Fibroblast of skin of right biceps (primary cell): ENCODE results near the gene FAM9C.
A peak's percentile ranks its signal among the peaks of the same experiment; 100 is the strongest.
"Not testable (repeated sequence)": the region's sequence is repeated elsewhere in the genome, so short reads cannot be mapped to it uniquely, and the experiment has no call there.

Source experiments
- DNase-seq: peaks from one replicate; pipeline ENCODE4 v3.0.0-alpha.2; 2013

Gene FAM9C

DNA sequence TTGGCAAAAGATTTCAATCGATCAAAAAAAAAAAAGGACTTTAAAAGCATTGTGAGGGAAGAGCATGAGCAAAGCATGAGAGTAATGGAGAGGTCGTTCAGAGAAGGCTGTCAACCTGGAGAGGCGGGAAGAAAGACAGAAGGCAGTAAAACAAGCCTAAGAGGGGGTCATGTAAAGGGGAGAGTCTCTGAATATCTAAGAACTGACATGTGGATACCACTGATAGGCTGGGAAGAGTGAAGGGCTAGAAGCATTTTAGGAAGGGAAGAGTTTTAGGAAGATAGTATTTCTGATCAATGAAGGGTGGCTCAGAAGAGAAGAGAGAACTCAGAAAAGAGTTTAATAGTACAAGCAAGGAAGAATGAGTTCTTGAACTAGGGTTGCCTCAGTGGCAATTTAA lies 7.5 kb downstream of the FAM9C start:
- no peak for DNase-seq

DNA sequence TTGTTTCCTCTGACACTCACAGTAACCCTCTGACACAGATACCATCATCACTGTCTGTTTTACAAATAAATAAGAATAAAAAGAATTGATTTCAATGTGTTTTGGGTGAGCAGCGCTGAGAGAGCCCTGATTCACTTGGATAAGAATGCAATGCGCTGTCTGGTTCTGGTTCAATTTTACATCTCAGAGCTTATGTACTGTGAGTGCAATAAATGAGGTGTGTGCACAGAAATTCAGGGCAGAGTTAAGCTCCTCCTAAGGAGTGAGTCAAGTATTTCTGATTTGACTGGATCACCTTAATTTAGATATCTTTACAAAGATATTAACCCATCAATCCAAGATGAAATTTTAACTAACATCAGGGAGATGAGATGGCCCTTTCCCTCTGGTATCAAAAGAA lies 11.2 kb downstream of the FAM9C start:
- peak; percentile 50 for DNase-seq

DNA sequence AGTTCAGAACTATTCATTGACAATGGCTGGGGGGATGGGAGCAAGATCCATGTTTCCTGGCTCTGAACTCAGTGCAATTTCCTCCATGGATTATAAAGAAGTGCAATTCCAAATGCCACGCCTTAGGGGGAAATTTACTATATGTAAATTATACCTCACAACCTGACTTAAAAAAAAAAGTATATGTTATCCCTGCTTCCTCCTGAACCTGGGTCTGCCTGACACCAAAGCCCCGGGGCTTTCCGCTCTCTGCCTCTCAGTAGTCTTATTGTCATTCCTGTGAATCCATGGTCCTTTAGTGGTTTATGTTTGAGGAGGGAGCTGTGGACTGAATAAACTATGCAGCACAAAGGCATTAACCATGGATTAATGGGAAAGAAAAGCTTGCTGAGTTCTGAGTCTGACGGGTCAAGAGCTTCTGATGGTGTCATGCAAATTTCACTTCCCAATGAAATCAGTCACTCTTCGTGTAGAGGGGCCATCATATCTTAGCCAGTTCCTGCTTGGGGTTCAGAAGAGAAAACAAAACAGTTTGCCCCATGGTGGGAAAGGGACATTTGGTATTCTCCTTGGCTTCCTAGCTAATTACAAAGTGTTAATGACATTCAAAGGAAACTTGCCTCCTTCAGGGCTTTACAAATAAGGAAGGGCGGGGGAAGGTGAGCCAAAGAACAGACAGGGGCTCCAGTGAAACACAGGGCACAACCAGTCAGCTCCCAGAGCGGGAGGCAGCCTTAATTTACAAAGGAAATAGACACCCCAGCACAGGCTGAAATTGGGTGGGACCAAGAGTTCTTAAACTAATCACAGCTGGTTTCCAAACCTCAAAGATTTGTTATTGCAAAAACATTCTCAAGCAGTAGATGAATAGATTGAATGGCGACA lies 14.3 kb downstream of the FAM9C start:
- DNase-seq: peak; percentile 72

DNA sequence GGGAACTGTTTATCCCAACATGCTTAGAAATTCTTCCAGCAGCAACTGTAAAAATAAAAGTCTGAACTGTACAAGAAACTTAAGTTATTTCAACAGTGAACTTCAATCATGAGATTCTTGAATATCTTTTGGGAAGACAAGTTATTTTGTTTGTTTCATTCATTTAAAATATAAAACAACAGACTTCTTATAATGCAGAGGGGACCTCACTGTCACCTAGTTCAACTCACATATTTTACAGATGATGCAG lies 14.9 kb downstream of the FAM9C start:
- no peak for DNase-seq

DNA sequence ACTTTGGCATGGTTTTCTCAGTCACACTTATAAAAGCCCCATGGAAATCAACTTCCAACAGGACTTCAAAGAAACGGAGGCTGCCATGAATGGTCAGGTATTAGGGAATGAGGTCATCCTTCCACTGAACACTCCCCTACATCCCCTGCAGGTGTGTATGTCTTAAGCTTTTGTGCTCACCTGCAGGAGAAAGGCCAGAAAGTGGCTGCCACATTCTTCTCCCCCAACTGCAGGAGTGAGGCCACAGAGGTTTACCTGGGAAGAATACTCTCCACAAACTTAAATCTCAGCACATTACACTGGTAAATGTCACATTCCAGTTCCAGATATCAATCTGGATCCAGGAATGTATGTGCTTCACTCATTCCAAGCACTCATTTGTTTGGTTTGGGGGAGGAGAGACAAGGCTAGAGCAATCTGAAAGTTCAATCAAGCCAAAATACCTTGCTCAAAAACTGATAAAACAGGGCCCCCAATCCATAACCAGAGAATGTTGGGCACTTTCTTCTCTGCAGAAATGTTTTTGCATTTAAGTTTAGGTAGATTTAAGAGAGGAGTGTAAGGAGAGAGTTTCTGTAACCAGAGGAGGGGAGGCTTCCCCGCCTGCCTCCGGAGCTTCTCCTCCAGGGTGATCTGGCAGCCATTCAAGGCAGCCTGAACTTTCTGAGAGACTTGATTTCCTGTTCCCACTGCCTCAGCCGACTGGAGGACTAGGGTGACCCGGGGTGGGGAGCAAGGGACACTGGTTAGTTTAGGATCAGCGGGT lies 15.4 kb downstream of the FAM9C start:
- DNase-seq: peak; percentile 81

DNA sequence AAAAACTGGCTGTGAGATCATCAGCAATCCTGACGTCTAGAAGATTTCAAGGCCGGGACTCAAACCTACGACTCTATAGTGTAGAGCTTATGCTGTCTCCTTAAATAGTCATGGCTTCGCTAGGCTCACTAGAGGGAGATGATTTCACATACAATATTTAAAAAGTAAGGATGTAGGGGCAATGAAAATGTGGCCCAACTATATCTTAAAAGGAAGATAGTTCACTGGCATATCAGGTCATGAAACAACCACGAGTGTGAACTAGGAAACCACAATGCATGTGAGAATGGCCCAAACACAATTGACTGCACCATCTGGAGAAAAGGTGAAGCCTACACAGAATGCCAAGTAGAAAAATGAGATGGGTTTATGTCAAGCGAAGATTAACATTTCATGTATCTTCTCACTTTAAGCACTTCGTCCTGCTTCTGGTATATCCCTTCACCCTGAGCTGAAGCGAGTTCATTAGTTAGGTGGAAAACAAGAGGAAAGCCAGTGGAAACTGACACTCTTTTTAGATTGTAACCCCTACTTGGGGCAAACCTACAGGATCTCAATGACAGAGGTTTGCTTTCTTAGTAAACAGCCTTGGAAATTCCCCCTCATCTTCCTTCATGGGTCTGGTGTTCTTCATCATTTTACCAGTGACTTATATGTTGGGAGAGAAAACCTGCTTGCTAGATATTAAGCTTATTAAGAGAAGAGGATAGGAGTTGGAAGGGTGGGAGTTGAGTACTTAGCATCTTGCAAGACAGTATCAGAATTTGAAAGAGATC lies 17.4 kb downstream of the FAM9C start:
- DNase-seq: no peak

DNA sequence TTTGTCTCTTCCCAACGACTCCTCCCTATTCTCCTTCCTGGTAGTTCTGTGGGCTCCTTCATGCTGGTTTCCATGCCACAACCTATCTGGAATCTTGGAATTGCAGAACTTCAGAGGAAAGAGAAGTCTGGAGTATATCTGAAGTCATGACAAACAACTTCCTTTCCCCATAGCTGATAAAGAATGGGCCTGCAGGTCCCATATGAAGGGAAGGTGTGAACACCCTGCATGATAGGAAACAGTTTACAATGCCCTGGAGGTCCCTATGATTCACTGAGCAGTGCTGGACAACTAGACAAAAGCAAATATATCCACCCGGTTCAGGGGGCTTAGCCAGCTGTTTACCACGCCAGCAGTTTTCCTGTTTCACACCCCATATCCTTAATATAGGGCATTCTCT lies 19.4 kb downstream of the FAM9C start:
- no peak for DNase-seq

DNA sequence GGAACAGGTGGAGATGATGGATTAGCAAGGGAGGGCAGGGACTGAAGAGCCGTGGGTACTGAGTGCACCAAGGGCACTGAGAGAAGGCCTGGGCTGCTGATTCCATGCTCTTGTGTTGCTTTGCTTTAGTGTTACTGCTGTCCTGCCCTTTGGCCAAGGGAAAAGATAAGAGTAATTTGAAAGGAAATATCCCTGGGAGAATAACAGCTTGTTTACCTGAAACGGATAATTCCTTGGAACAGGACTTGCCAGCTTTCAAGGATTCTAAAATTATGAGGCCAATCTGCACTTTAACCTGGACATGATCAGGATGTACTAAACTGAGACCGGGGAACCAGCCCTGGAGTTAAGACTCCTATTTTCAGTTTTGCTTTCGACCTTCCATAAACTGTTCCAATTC lies 20.4 kb downstream of the FAM9C start:
- DNase-seq: no peak

DNA sequence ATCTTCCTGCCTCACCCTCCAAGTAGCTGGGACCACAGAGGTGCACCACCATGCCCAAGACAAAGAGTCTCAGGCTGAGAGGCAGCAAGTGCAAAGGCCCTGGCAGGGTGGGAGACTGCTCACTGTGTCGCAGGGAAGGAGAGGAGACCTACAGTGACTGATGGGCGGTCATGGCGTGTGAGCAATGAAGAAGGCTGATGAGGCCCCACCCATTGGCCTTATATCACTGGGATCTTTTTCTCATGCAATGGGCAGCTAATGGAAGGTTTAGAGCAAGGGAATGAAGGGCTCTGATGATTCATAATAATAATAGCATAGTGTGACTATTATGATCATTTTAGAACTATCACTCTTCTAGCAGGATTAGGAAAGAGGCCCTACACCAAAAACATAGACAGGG lies 20.9 kb downstream of the FAM9C start:
- no peak for DNase-seq

DNA sequence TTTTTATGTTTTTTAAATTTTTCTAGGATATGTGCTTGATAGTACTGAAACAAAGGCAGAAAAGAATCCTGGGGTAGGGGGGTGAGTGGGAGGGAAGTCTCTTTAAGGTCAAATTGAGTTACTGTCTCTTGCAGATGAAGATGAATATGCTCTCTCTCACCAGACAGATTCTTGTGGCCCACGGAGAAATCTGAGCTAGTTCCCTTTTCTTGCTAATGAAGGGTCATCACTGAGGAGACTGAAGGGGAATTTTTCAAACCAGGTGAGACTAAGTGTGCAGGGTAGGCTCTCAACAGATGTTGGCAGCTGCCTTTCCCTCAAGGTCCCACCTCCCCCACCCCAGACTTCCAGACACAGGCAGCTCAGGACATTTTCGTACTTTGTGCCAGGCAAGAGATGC lies 21.5 kb downstream of the FAM9C start:
- DNase-seq: peak; percentile 43

DNA sequence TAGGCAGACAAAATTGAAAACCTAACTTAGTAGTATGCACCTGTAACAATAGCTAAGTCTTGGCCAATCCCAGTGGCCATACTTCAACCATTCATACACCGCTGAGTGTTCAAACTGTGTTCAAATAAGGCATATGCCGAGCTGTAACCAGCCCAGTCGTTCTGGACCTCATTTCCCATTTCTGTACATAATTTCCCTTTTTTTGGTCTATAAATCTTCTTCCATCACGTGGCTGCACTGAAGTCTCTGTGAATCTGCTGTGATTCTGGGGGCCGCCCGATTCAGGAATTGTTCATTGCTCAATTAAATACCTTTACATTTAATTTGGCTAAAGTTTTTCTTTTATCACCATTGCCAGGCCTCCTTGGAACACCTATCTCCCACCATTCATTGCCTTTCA lies 27.7 kb downstream of the FAM9C start:
- DNase-seq: not testable (repeated sequence)

DNA sequence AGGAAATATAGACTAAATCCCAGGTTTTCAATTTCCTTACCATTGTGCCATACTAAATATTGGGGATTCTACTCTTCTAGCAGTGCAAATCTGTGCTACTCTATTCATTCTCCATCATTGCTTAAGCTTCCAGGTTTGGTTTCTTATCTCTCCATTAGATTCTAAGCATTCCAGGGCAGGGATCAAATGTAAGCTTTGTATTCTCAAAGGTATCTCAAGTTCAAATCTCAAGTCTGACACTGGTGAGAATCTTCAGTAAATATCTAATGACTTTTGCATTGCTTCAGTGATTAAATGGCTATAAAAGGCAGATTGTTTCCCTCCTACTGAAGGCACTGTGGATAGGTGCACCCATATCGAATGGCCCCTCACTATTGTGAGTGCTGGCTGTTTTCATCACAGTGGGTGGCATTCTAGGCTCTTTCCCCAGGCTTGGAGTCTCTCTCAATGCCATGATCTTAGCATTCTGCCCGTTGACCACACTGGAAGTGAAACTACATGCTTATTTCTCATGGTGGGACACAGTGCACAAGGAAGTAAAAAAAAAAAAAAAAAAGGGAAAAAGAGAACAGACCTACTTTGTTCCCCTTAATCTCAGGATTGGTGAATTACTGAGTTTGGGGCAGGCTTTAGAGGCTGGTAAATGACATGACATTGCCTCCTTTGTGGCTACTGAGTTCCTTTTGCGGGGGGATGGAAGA lies 28.7 kb downstream of the FAM9C start:
- no peak for DNase-seq

DNA sequence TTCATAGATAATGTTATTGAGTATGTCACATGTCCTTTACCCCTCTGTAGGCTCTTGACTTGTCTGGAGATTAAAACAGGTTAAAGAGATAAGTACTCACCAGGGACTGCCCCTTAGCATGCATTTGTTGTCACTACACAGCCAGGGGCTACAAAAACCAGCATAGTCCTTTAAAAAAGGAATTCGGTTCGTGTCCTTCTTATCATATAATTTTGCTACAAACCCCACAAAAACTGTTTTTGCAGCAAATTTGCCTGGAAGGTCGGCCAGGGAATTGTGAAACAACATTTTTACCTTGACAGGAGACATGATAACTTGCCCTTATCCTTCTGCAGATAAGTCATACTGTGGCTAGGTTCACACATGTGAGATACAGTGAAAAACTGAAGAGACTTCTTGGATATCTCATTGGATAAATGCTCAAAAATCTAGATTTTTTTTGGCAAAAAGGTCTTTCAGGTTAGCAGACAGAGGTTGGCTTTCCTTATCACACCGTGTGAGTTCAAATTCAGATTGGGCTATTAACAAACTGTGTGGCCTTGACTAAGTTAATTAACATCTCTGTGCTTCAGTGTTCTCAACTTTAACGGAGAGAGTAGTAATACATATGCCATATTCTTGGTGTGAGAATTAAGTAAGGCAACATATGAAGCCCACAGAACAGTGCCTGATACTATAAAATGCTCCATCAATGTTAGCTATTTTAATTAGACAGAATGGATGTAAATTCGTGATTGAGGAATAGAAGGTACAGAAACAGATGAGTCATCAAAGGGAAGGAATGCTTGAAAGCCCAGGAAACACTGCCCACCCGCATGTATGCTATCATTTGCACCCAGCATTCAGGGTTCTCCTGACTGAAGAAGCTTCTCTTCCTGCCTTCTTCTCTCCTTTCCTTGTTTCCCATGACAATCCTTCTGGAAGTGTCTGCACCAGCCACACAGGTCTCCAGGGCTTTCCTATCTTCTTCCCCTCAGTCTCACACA lies 30.0 kb downstream of the FAM9C start:
- peak; percentile 52 for DNase-seq

DNA sequence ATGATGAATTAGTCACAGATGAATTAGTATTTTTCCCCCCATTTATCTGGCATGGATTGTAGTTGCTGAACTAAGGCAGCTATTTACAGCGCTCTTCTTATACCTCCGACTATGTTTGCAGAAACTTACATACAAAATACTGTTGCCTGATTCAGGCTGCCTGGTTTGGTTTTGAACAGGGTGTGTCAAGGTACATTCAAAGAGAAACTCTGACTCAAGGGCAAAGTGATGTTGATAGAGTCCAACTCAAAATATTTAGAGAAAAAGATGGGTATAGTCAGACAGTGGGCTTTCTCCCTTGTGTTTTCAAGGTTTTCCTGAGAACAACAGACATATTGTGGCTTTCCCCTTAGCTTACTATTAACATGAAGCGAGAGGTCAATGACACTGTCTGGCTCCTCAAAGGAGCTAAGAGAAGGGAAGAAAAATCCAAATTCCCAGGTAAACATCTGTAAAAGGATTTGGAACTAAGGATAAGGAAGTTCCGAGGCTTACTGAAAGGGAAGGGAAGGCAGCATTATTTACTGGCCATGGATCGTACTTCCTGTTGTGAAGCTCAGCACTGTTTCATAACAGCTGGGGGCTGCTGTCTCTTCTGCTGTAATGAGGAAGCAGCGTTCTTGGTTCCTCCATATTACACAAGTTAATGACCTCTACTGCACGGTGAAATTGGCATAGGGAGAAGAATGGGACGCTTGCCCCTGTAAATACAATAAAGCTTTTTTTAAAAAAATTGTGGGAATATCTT lies 30.9 kb downstream of the FAM9C start:
- no peak for DNase-seq

DNA sequence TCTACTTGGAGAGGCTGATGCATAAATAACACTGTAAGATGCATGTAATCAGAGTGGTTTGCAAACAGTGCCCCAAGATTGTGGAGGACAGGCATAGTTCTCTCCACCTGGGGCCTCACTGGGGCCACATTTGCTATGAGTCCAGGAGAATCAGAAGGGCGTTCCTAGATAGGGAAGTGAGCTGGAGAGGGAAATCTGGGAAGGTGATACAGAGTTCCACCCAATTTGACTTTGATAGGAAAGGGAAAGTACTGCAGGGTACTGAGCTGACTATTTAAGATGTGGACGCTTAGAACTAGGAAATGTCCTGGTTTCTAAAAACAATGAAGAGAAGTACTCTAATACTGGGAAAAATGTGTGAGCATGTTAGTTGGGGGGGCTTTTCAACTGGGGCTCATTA lies 33.9 kb downstream of the FAM9C start:
- no peak for DNase-seq

DNA sequence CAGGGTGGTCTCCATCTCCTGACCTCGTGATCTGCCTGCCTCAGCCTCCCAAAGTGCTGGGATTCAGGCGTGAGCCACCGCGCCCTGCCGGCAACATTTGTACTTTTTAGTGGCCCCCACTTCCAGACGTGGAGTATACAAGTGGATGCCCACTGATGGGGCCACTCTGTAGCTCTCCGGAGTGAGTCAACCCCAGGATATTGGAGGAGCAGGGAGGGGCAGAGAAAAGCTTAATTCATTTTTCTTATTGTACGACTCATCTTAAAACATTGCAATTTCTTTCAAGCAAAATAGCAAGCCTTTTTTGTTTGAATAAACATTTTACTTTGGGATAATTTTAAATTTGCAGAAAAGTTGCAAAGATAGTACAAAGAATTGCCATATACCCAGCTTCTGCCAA lies 34.6 kb downstream of the FAM9C start:
- peak; percentile 53 for DNase-seq

DNA sequence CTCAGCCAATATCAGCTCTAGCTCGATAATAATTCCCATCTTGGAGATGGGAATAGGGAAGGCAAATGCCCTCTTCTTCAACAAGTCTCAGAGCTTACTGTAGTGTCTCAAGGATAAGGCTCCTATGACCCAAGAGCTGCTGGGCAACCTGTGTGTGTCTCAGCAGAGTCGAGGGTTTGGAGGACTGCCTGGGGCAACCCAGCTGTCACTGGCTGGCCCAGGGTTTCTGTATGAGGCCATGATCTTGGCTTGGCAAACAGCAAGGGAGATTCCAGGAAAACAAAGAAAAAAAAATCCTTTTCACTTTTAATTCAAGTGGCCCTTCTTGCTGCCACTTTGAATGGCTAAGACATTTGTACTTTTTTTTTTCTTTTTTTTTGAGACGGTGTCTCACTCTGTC lies 35.1 kb downstream of the FAM9C start:
- no peak for DNase-seq

DNA sequence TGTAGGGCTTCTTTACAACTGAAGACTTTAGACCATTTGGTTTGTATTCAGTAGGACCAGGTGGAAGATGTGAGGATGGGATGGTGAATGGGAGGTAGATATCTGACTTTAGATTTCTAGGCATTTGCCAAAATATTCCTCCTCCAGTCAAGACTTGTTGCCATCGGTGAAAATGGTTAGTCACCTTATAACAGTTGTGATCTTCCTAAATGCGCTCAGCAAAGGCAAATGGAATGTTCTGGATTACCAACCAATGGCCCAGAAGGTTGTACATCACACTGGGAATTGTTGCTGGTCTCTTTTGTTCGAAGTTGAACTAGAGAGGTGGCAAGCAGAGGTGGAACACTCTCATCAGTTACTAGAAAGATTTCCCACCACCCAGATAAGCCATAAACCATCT lies 35.6 kb downstream of the FAM9C start:
- no peak for DNase-seq

DNA sequence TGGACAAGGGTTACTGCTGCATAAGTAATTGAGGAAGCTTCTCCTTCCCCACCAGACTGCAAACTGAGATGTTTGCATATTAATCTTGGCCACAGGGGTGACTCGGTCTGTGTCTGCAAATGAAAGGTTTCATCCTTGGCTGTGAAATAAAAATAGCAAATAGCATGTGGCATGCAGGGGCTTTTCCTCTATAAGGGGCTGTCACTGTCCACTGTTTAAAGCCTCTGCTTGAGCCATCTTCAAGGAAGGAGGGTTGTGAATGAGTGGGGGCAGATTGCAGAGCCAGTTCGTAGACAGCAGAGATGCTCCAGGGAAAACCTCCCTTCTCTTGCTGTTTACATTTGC lies 36.3 kb downstream of the FAM9C start:
- DNase-seq: no peak

DNA sequence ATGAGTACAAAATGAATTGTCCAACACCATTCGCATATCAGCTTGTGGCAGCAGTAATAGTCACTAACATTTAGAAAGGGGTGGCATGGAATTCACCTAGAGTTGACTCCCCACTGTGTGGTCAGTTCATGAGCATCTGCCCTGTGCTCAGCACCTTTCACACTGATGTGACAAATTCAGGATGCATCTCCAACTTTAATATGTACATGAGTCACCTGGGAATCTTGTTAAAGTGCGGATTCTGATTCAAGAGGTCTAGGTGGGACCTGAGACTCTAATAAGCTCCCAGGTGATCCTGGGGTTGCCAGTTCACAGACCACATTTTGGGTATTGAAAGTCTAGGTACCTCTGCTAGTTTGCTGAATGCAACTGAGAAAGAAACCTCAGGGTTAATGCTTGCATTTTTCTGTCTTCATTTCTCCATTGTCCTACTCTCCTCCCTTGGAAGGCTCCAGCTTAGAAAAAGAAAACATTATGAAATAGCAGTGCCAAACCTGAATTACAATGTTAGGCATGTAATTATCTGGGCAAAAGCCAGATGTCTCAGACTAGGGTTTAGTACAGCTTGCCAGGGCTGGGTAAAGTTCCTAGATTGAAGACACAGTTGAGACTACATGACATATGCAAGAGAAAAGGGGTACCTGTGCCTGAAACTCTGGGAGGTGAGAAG lies 36.8 kb downstream of the FAM9C start:
- DNase-seq: peak; percentile 44
